SH-SY5Y (cell line): Measurements from ENCODE around the gene CPB2.

Experiments used
- GATA2 ChIP-seq: IDR thresholded peaks from 2 replicates; pipeline ENCODE4 v1.6.1; 2011; ENCODE audit warnings: mild to moderate bottlenecking, low read depth, low read length
- GATA3 ChIP-seq: IDR thresholded peaks from 2 replicates; pipeline ENCODE4 v1.6.1; 2011; ENCODE audit warnings: low read depth, mild to moderate bottlenecking, low read length, moderate library complexity

Gene CPB2

GRCh38 chr13:46088821-46089562, 15.8 kb downstream of the CPB2 start:
- TF ChIP-seq GATA3 (no peak), GATA2 (no peak)

GRCh38 chr13:46087481-46087880, 17.4 kb downstream of the CPB2 start:
- TF ChIP-seq GATA2 (no peak), GATA3 (no peak)

- TF ChIP-seq GATA2 (no peak), GATA3 (no peak)
Measured at GRCh38 chr13:46086985-46087384, 17.8 kb downstream of the CPB2 start.

- TF ChIP-seq GATA2 (no peak), GATA3 (no peak)
Measured at GRCh38 chr13:46086421-46086922, 18.4 kb downstream of the CPB2 start.

- TF ChIP-seq GATA3 (no peak), GATA2 (no peak)
Measured at GRCh38 chr13:46085737-46086136, 19.1 kb downstream of the CPB2 start.

GRCh38 chr13:46082324-46082723, 22.5 kb downstream of the CPB2 start:
- no peak for TF ChIP-seq GATA3
- TF ChIP-seq GATA2 = no peak

- TF ChIP-seq GATA3 (no peak), GATA2 (no peak)
Measured at GRCh38 chr13:46079770-46080169, 25.1 kb downstream of the CPB2 start.

GRCh38 chr13:46077265-46077664, 27.6 kb downstream of the CPB2 start:
- TF ChIP-seq GATA3 (no peak), GATA2 (no peak)

- no peak for TF ChIP-seq GATA2
Measured at GRCh38 chr13:46076827-46077226, 28.0 kb downstream of the CPB2 start.

GRCh38 chr13:46075811-46076210, 29.0 kb downstream of the CPB2 start:
- no peak for TF ChIP-seq GATA3
- no peak for TF ChIP-seq GATA2

GRCh38 chr13:46071590-46072249, 33.1 kb downstream of the CPB2 start:
- TF ChIP-seq GATA3 (no peak), GATA2 (no peak)

- TF ChIP-seq GATA3 (no peak), GATA2 (no peak)
Measured at GRCh38 chr13:46063292-46063691, 41.5 kb downstream of the CPB2 start.

- TF ChIP-seq GATA3 = no peak
- no peak for TF ChIP-seq GATA2
Measured at GRCh38 chr13:46062185-46062584, 42.6 kb downstream of the CPB2 start.

GRCh38 chr13:46059405-46059804, 45.4 kb downstream of the CPB2 start:
- TF ChIP-seq GATA3 (no peak), GATA2 (no peak)

GRCh38 chr13:46058268-46058667, 46.6 kb downstream of the CPB2 start:
- TF ChIP-seq GATA3 (no peak), GATA2 (no peak)
